GM18858 (cell line): ENCODE results near the gene ECHS1.
"Not testable (repeated sequence)": the region's sequence is repeated elsewhere in the genome, so short reads cannot be mapped to it uniquely, and the experiment has no call there.

Experiments used
- ATAC-seq: cut with Tn5 transposase; IDR thresholded peaks from one replicate; pipeline ENCODE4 v1.9.1; 2021; ENCODE audit not compliant: unreplicated experiment

The ECHS1 gene

GRCh38 chr10:133326223-133326551 lies 47.0 kb downstream of the ECHS1 start:
- no peak for ATAC-seq

- ATAC-seq, result no peak
Measured at GRCh38 chr10:133325440-133326222, 47.5 kb downstream of the ECHS1 start.

- ATAC-seq, result no peak
Measured at GRCh38 chr10:133324857-133325260, 48.3 kb downstream of the ECHS1 start.

GRCh38 chr10:133324198-133324792 lies 48.9 kb downstream of the ECHS1 start:
- ATAC-seq, result no peak

- ATAC-seq, result not testable (repeated sequence)
Measured at GRCh38 chr10:133322064-133322709, 51.0 kb downstream of the ECHS1 start.

- ATAC-seq, result not testable (repeated sequence)
Measured at GRCh38 chr10:133320852-133321422, 52.2 kb downstream of the ECHS1 start.

- ATAC-seq, result peak; percentile 53
Measured at GRCh38 chr10:133318494-133319127, 54.5 kb downstream of the ECHS1 start.

GRCh38 chr10:133316732-133317131 lies 56.4 kb downstream of the ECHS1 start:
- no peak for ATAC-seq

GRCh38 chr10:133316266-133316665 lies 56.9 kb downstream of the ECHS1 start:
- no peak for ATAC-seq

GRCh38 chr10:133315847-133316246 lies 57.3 kb downstream of the ECHS1 start:
- ATAC-seq, result no peak

- ATAC-seq, result no peak
Measured at GRCh38 chr10:133314911-133315310, 58.2 kb downstream of the ECHS1 start.

- ATAC-seq, result no peak
Measured at GRCh38 chr10:133313192-133313591, 60.0 kb downstream of the ECHS1 start.

- ATAC-seq, result no peak
Measured at GRCh38 chr10:133312769-133313145, 60.4 kb downstream of the ECHS1 start.
